HG03039 (cell line): ENCODE measurements around the gene GIT1.

Source experiments
- ATAC-seq: cut with Tn5 transposase; IDR thresholded peaks from one replicate; pipeline ENCODE4 v1.9.1; 2021; ENCODE audit warnings: mild to moderate bottlenecking, moderate library complexity; ENCODE audit not compliant: unreplicated experiment

Gene GIT1

GRCh38 chr17:29581583-29582253 lies 7.7 kb downstream of the GIT1 start:
- no peak for ATAC-seq

- ATAC-seq, result peak; percentile 65
These were observed 9.3 kb downstream of the GIT1 start for GRCh38 chr17:29579866-29580771.

GRCh38 chr17:29578626-29579485 lies 10.6 kb downstream of the GIT1 start:
- no peak for ATAC-seq

DNA sequence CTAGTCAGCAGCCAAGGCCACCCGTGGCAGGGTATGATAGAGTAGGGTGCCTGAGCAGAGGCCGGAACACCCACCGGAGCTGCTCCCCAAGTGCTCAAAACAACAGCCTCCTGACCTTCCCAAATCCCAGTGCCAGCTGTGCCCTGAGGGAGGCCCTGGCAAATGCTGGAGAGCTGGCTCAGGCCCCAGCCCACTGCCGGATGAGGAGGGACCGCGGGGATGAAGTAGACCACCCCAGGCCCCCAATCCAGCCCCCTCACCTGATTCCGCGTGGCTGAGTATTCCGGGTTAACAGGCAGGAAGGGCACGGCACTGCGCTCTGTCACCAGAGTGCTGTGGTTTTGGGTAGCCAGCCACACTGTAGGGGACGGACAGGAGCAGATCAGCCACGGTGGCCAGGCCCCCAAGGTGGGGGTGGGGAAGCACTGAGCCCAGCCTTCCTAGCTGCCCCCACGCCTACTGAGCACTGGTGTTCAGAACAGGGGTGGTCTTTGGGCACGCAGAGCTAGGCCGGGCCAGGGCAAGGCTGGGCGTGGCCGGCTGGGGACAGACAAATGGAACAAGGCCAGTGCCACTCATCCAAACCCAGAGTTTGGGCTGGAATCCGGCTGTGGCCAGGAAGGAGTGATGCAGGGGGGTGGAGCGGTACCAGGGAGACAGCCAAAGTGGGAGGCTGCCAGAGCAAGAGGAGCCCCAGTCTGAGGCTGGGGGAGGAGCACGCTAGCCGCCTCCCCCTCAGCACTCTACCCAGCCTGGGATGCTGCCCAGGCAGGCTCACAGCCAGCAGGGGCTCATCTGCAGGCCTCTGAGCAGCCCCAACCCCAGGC lies 11.8 kb downstream of the GIT1 start:
- no peak for ATAC-seq

DNA sequence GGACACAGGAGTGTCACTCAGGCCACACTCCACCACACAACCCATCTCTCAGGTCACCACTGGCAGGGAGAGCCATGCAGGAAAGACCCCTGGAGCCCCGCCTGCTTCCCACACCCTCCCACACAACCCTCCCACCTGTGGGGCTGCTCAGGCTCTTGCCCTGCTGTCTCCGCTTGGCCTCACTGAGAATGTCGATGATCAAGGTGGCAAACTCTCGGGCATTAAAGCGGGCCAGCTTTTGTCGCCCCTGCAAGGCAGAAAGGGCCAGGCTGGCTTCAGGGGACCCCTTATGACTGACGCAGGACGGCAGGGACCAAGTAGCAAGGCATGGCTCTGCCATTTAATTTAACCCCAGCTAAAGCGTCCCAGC lies 12.5 kb downstream of the GIT1 start:
- ATAC-seq, result no peak

DNA sequence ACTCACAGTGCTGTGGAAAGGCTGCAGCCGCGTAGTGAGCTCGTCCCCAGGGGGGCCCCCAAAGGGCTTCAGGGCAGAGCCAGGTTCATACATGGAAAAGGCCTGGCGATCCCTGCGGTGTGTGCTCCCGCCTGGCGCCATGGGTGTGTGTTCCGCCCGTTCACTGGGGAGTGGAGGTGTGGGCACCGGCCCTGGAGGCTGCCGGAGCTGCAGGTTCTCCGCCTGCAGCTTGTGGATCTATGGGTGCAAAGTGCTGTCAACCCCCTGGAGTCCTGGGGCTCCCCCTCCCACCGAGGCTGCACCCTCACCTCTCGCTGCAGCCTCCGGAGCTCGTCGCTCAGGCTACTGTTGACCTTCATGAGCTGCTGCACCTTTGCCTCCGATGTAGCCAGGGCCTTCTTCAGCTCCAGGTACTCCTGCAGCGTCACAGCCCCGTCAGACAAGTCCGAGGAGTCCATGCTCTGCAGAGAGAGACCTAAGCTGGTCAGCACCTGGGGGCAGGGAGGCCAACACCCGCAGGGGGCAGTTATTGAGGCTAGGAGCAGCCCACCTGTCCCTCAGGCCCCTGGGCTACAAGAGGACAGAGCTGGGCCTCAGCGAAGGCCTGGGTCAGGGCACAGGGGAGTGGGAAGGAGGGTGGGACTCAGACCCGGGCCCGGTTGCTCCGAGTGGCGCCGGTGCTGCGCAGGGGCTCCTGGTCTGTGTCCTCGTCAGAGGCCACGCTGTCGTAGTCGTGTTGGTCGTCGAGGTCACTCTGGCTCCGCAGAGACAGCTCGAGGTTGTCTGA lies 13.0 kb downstream of the GIT1 start:
- ATAC-seq, result no peak

GRCh38 chr17:29575511-29576213 lies 13.8 kb downstream of the GIT1 start:
- no peak for ATAC-seq

GRCh38 chr17:29574732-29575510 lies 14.5 kb downstream of the GIT1 start:
- ATAC-seq, result no peak

DNA sequence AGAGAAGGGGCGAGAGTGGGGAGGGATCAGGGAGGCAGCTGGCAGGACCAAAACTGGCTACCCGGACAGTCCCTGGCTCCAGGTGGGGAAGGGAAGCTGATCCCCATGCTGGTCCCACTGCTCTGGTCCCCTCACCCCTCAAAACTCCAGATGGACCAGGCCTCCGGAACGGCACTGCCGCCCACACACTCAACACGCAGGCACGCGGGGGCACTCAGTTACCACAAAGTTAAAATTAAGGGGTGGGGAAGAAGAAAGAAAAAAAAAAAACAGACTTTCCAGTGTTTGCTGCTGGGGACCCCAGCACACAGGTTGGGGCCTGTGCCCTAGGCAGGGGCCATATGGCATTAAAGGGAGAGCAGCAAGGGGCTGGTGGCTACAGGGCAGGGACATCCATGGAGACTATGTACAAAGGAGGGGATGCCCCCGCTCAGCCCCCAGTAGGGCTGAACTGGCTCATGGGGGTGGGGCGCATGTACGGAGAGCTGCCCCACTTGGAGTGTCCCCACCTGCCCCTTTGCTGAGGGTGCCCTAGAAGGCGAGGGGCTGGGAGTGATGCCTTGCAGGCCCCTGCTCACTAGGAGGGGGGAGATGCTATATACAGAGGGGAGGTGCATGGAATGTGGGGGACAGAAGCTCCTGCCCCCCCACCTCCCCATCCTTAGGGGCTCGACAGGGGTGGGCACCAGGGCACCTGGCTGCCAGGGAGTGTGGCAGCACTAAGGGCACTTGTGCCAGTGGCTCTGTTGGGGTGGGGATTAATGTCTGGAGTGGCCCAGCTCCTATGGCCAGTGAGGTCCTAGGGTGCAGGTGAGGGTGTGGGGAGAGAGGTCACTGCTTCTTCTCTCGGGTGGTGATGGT lies 15.3 kb downstream of the GIT1 start:
- ATAC-seq, result no peak

DNA sequence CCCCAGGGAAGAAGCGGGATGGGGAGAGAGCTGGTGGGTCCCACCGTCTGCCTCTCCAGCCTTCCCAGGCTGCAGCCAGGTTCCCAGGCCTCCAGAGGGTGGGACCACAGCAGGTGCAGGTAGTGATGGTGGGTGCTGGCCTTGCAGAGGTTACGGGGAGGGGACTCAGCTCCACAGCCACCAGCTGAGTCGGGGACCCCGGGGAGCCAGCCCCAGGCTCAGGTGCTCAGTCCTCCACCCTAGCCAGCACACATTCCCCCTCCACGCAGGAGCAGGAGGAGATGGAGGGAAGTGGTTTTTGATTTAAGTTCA lies 15.9 kb downstream of the GIT1 start:
- no peak for ATAC-seq

- ATAC-seq, result no peak
These were observed 16.5 kb downstream of the GIT1 start for GRCh38 chr17:29572691-29573557.

DNA sequence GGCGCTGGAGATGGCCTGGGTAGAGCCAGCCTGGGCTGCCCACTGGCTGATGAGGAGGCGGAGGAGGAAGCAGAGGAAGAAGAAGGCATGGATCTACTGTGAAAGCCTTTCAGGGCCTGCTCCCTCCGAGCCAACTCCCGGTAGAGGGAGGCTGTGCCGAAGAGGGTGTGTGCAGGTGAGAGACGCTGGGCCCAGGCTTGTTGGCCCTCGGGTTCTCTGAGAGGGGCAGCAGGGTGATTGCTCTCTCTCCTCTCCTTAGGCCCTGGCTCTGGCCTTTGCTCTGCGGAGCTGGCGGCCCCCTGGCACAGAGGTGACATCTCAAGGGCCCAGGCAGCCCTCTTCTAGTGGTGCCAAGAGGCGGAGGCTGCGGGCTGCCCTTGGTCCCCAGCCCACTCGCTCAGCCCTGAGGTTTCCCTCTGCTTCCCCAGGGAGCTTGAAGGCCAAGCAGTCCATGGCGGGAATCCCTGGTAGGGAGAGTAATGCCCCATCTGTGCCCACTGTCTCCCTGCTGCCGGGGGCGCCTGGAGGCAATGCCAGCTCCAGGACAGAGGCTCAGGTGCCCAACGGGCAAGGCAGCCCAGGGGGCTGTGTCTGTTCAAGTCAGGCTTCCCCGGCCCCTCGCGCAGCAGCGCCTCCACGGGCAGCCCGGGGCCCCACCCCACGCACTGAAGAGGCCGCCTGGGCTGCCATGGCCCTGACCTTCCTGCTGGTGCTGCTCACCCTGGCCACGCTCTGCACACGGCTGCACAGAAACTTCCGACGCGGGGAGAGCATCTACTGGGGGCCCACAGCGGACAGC lies 17.4 kb downstream of the GIT1 start:
- ATAC-seq, result no peak

DNA sequence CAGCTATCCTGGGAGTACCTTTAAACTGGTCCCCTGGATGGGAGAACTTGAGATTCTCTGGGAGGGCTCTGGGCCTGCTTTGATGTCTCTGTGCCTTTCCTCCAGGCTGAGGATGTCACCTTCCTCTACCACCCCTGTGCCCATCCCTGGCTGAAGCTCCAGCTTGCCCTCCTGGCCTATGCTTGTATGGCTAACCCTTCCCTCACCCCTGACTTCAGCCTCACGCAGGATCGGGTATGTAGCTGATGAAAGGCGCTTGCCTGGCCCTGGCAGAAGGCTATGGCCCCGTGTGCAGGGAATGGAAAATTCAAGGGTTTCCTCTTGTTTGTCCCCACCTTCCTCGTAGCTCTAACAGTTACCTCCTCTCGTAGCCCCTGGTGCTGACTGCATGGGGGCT lies 18.0 kb downstream of the GIT1 start:
- no peak for ATAC-seq

DNA sequence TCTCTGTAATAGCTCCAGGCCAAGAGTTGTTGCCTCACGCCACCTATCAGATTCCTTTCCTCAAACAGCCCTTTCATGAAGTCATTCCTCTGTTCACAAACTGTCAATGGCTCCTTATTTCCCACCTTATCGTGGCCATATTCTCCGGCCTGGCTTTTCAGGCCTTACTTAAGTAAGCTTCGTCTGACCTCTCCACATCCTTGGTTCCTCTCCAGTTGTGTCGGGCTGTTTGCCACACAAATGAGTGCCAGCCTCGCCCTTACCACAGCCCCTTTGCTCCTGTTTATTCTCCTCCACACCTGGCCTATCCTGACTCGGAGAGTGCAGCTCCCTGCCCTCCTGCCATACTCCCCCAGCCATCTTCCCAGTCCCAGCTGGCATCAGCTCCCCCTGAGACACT lies 18.9 kb downstream of the GIT1 start:
- ATAC-seq, result no peak

DNA sequence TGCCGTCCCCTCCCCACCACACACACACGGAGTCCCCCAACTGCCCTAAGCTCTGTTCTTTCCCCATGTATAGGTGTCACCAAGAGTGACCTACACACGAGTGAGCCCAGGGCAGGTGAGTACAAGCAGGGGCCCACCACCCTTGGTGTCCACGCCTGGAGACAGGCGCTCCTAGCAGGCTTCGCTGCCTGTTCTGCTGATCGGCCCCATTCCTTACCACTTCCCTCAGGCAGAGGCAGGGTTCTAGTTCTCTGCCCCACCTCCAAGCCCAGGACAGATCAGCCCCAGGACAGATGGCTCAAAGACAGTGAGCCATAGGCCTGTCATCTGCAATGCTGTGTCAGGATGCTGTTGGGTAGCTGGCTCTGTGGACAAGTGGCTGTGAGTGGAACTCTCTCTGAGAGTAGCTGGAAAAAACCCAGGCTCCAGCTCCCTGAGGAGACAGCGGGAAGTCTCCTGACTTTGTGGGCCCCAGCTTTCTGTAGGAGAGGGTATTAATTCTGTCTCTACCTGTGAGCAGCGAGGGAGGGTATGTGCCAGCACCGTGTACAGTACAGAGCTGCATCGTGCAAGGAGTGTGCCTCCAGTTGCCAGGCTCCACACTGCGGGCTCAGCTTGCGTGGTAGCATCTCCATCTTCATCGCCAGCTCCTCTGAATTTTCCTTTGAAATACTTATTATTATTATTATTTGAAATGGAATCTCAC lies 20.1 kb downstream of the GIT1 start:
- ATAC-seq, result no peak
